GM21717 (cell line): ENCODE data around the gene KIAA0232.
"Not testable (repeated sequence)": the region's sequence is repeated elsewhere in the genome, so short reads cannot be mapped to it uniquely, and the experiment has no call there.

Experiments
- ATAC-seq: cut with Tn5 transposase; IDR thresholded peaks from one replicate; pipeline ENCODE4 v1.9.1; 2021; ENCODE audit warnings: mild to moderate bottlenecking, moderate library complexity; ENCODE audit not compliant: unreplicated experiment

The KIAA0232 gene

GRCh38 chr4:6753891-6754290 is 28.6 kb upstream of the KIAA0232 start:
- ATAC-seq, result no peak

GRCh38 chr4:6754481-6755087 is 27.9 kb upstream of the KIAA0232 start:
- no peak for ATAC-seq

GRCh38 chr4:6755088-6755753 is 27.3 kb upstream of the KIAA0232 start:
- no peak for ATAC-seq

- not testable (repeated sequence) for ATAC-seq
These were observed 26.2 kb upstream of the KIAA0232 start for GRCh38 chr4:6756345-6756744.

GRCh38 chr4:6758728-6759127 is 23.8 kb upstream of the KIAA0232 start:
- ATAC-seq, result no peak

- ATAC-seq, result no peak
These were observed 21.7 kb upstream of the KIAA0232 start for GRCh38 chr4:6760865-6761264.

GRCh38 chr4:6761649-6762615 is 20.6 kb upstream of the KIAA0232 start:
- no peak for ATAC-seq

- no peak for ATAC-seq
These were observed 19.1 kb upstream of the KIAA0232 start for GRCh38 chr4:6763330-6763851.

- no peak for ATAC-seq
These were observed 17.4 kb upstream of the KIAA0232 start for GRCh38 chr4:6764976-6765620.

GRCh38 chr4:6765703-6766102 is 16.8 kb upstream of the KIAA0232 start:
- no peak for ATAC-seq

GRCh38 chr4:6767386-6767747 is 15.2 kb upstream of the KIAA0232 start:
- no peak for ATAC-seq

- no peak for ATAC-seq
These were observed 14.6 kb upstream of the KIAA0232 start for GRCh38 chr4:6767748-6768538.

GRCh38 chr4:6768539-6768905 is 14.0 kb upstream of the KIAA0232 start:
- ATAC-seq, result no peak

GRCh38 chr4:6769233-6769988 is 13.1 kb upstream of the KIAA0232 start:
- no peak for ATAC-seq

- no peak for ATAC-seq
These were observed 12.5 kb upstream of the KIAA0232 start for GRCh38 chr4:6769989-6770420.

GRCh38 chr4:6770581-6771228 is 11.8 kb upstream of the KIAA0232 start:
- ATAC-seq, result no peak

GRCh38 chr4:6771229-6771671 is 11.3 kb upstream of the KIAA0232 start:
- ATAC-seq, result no peak

GRCh38 chr4:6772223-6772928 is 10.2 kb upstream of the KIAA0232 start:
- no peak for ATAC-seq
